Mucosa of stomach (tissue), 1 donor: Measurements from ENCODE around the gene CYBC1.
A peak's percentile ranks its signal among the peaks of the same experiment; 100 is the strongest.
"Not testable (repeated sequence)": the region's sequence is repeated elsewhere in the genome, so short reads cannot be mapped to it uniquely, and the experiment has no call there.

Experiments
- H3K27me3 ChIP-seq: one replicate; pipeline ENCODE4 v1.7.0; 2013; ENCODE audit warnings: mild to moderate bottlenecking, low read length; ENCODE audit not compliant: control insufficient read depth, insufficient read depth
- H3K36me3 ChIP-seq: one replicate; pipeline ENCODE4 v1.7.0; 2013; ENCODE audit warnings: low read length; ENCODE audit not compliant: control insufficient read depth, insufficient read depth
- H3K4me1 ChIP-seq: one replicate; pipeline ENCODE4 v1.7.0; 2013; ENCODE audit warnings: mild to moderate bottlenecking, low read length; ENCODE audit not compliant: control insufficient read depth, insufficient read depth
- H3K4me3 ChIP-seq: one replicate; pipeline ENCODE4 v1.7.0; 2013; ENCODE audit warnings: low read length
- H3K9ac ChIP-seq: one replicate; pipeline ENCODE4 v1.7.0; 2013; ENCODE audit warnings: mild to moderate bottlenecking, low read length, moderate library complexity
- H3K9me3 ChIP-seq: one replicate; pipeline ENCODE4 v1.7.0; 2013; ENCODE audit warnings: mild to moderate bottlenecking, low read length, moderate library complexity; ENCODE audit not compliant: control insufficient read depth
- donor health status: Pancreatic carcinoma.

The CYBC1 gene

DNA sequence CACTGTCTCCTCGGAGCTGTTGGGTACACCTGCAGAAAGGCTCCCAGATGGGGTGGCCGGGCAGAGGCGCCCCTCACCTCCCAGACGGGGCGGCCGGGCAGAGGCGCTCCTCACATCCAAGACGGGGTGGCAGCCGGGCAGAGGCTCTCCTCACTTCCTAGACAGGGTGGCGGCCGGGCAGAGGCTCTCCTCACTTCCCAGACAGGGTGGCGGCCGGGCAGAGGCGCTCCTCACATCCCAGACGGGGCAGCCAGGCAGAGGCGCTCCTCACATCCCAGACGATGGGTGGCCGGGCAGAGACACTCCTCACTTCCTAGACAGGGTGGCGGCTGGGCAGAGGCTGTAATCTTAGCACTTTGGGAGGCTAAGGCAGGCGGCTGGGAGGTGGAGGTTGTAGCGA, 3.2 kb upstream of the CYBC1 start:
- H3K9me3 ChIP-seq, H3K27me3 ChIP-seq, H3K36me3 ChIP-seq, H3K4me3 ChIP-seq, H3K9ac ChIP-seq: not testable (repeated sequence)
- H3K4me1 ChIP-seq, result peaks cover 26% of the 10 kb centered on the region

DNA sequence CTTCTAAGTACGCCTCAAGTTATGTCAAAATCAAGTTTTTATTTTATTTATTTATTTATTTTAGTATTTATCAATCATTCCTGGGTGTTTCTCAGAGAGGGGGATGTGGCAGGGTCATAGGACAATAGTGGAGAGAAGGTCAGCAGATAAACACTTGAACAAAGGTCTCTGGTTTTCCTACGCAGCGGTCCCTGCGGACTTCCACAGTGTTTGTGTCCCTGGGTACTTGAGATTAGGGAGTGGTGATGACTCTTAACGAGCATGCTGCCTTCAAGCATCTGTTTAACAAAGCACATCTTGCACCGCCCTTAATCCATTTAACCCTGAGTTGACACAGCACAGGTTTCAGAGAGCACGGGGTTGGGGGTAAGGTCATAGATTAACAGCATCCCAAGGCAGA, 2.6 kb upstream of the CYBC1 start:
- H3K9me3 ChIP-seq, H3K36me3 ChIP-seq, H3K27me3 ChIP-seq, H3K9ac ChIP-seq, H3K4me3 ChIP-seq: not testable (repeated sequence)
- peaks cover 26% of the 10 kb centered on the region for H3K4me1 ChIP-seq

GRCh38 chr17:82452162-82452561, 1.6 kb upstream of the CYBC1 start:
- Histone ChIP-seq H3K4me1 (peaks cover 18% of the 10 kb centered on the region), H3K9ac (no peak overlapping the region), H3K4me3 (no peak overlapping the region), H3K36me3 (no peaks in the 10 kb centered on the region), H3K27me3 (no peaks in the 10 kb centered on the region), H3K9me3 (no peaks in the 10 kb centered on the region)

DNA sequence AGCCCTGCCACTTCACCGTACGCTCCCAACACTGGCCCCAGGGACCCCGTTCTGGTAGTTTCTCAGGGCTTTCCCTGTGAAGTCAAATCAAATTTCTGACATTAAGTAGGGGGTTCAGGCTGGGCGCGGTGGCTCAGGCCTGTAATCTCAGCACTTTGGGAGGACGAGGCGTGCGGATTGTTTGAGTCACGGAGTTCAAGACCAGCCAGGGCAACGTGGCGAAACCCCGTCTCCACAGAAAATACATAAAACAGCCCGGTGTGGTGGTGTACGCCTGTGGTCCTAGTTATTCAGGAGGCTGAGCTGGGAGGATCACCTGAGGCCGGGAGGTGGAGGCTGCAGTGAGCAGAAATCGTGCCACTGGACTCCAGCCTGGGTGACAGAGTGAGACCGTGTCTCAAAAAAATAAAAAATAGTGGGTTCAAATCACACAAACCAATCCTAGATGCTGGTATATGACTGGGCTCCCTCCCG, 632 bp downstream of the CYBC1 start:
- H3K9ac ChIP-seq, result peak overlapping the region; percentile 86
- no peaks in the 10 kb centered on the region for H3K36me3 ChIP-seq
- H3K4me1 ChIP-seq, result peaks cover 14% of the 10 kb centered on the region
- H3K27me3 ChIP-seq, result no peaks in the 10 kb centered on the region
- no peaks in the 10 kb centered on the region for H3K9me3 ChIP-seq
- peak overlapping the region; percentile 71 for H3K4me3 ChIP-seq

- peak overlapping the region; percentile 71 for H3K4me3 ChIP-seq
- H3K27me3 ChIP-seq, result no peaks in the 10 kb centered on the region
- H3K9ac ChIP-seq, result peak overlapping the region; percentile 86
- no peaks in the 10 kb centered on the region for H3K36me3 ChIP-seq
- peaks cover 14% of the 10 kb centered on the region for H3K4me1 ChIP-seq
- no peaks in the 10 kb centered on the region for H3K9me3 ChIP-seq
Measured at GRCh38 chr17:82449131-82449882, 1.2 kb downstream of the CYBC1 start.

DNA sequence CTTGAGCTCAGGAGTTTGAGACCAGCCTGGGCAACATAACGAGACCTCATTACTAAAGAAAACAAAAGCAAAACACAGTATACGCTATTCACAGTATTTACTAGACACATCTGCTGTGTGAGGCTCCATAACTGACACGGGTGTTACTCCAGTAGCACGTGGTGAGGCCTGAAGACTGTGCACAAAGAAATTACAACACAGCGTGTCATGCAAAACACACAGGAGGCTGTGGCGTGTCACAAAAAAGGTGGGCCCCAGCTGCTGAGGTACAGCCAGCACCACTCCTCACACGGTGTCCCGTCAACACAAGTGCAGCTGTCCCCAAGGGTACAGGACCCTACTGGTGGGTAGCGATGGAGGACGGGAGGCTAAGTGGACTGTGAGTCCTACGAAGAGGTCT, 2.7 kb downstream of the CYBC1 start:
- Histone ChIP-seq H3K36me3 (no peaks in the 10 kb centered on the region), H3K9me3 (no peaks in the 10 kb centered on the region), H3K4me3 (no peak overlapping the region), H3K27me3 (no peaks in the 10 kb centered on the region), H3K4me1 (peaks cover 14% of the 10 kb centered on the region), H3K9ac (no peak overlapping the region)

- peaks cover 4% of the 10 kb centered on the region for H3K36me3 ChIP-seq
- no peaks in the 10 kb centered on the region for H3K9me3 ChIP-seq
- H3K9ac ChIP-seq, result no peak overlapping the region
- H3K27me3 ChIP-seq, result no peaks in the 10 kb centered on the region
- no peak overlapping the region for H3K4me3 ChIP-seq
- H3K4me1 ChIP-seq, result peaks cover 14% of the 10 kb centered on the region
Measured at GRCh38 chr17:82446649-82447048, 3.9 kb downstream of the CYBC1 start.

DNA sequence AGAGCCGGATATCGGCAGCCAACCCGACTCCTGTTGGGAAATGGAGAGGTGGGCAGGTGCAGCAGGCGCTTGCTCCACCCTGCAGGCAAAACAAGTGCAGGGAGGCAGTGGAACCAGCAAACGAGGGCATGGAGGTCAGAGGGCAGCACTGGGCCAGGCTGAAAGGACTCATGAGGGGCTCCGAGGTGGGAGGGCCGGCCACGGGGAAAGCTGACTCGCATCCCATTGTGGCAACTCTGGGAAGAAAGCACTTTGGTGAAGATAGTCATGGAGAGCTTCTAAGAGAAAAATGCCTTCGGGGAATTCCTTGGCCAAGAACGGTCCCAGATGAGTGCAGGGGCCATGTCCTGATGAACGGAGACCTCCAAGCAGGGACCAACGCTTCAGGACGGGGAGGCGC, 4.4 kb downstream of the CYBC1 start:
- Histone ChIP-seq H3K9me3 (no peaks in the 10 kb centered on the region), H3K36me3 (peaks cover 4% of the 10 kb centered on the region), H3K9ac (no peak overlapping the region), H3K4me1 (peaks cover 10% of the 10 kb centered on the region), H3K4me3 (no peak overlapping the region), H3K27me3 (no peaks in the 10 kb centered on the region)

GRCh38 chr17:82445542-82445941, 5.0 kb downstream of the CYBC1 start:
- Histone ChIP-seq H3K9ac (no peak overlapping the region), H3K9me3 (no peaks in the 10 kb centered on the region), H3K4me1 (peaks cover 9% of the 10 kb centered on the region), H3K36me3 (peaks cover 4% of the 10 kb centered on the region), H3K4me3 (no peak overlapping the region), H3K27me3 (no peaks in the 10 kb centered on the region)

- Histone ChIP-seq H3K4me3 (no peak overlapping the region), H3K9ac (no peak overlapping the region), H3K27me3 (no peaks in the 10 kb centered on the region), H3K36me3 (peaks cover 4% of the 10 kb centered on the region), H3K9me3 (no peaks in the 10 kb centered on the region), H3K4me1 (peaks cover 9% of the 10 kb centered on the region)
Measured at GRCh38 chr17:82444941-82445521, 5.5 kb downstream of the CYBC1 start.

DNA sequence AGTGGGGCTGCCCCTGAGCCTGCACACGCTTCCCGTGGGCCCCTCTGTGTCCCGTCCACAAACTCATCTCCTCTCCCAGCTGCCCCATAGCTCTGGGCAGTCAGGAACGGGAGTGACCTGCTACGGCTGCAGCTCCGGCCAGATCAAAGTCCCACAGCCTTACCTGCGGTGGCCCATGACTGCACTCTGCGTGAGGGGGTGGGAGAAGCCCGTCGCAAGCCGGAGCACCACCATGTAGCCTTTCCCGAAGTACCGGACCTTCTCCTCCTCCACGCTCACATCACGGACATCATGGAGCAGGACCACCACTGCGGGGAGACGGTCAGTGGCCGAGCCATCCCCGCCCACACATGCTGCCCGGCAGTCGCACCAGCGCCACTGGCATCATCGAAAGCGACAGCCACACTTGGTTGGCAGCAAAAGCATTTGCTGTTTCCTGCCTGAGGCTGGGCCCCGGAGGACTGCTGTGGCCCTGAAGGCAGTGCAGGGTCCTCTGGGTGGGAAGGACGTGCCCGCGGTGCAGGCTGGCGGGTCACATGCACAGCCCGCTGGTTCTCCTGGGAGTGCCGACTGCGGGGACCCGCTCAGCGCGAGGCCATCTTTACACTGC, 6.2 kb downstream of the CYBC1 start:
- no peak overlapping the region for H3K9ac ChIP-seq
- no peaks in the 10 kb centered on the region for H3K27me3 ChIP-seq
- H3K4me1 ChIP-seq, result peaks cover 4% of the 10 kb centered on the region
- H3K36me3 ChIP-seq, result peaks cover 4% of the 10 kb centered on the region
- no peaks in the 10 kb centered on the region for H3K9me3 ChIP-seq
- no peak overlapping the region for H3K4me3 ChIP-seq

DNA sequence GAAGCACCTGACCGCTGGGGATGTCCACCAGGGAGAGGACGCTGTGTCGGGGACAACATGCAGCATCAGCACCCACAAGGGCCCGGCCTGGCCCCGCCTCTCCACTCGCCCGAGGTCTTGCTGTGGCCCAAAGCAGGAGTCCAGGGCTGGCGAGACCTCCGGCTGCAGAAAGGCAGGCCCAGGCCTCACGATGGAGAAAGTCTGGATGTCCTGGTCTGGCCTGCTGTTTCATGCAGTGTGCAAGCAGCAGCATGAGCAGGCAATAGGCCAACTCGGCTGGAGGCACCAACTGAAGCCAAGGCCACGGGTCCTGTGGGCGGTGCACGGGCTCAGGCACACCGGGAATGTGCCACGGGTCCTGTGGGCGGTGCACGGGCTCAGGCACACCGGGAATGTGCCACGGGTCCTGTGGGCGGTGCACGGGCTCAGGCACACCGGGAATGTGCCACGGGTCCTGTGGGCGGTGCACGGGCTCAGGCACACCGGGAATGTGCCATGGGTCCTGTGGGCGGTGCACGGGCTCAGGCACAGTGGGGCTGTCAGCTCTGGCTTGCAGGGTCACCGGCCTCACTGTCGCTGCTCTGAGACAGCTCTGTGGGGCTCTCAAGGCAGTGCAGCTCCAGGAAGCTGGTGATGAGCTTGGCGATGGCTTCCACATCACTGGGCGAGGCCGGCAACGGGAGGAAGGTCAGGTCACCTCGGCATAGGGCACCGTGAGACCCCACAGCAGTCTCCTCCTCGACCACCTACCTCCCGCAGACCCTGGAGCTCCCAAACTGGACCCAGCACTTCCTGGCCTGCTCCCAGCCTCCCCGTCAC, 6.9 kb downstream of the CYBC1 start:
- Histone ChIP-seq H3K9ac (no peak overlapping the region), H3K4me1 (no peaks in the 10 kb centered on the region), H3K36me3 (peaks cover 4% of the 10 kb centered on the region), H3K4me3 (no peak overlapping the region), H3K9me3 (no peaks in the 10 kb centered on the region), H3K27me3 (no peaks in the 10 kb centered on the region)
